ENCODE measurements around the gene KCNQ1OT1. TPM values are rescaled to one million over a fixed set of nuclear protein-coding genes. Genes with fewer than 3 reads are reported as not detected.

Gene KCNQ1OT1
- total RNA-seq, 4 donors from 2014 or later, result 1.8 to 6.8 (median 3.9) TPM

DNA sequence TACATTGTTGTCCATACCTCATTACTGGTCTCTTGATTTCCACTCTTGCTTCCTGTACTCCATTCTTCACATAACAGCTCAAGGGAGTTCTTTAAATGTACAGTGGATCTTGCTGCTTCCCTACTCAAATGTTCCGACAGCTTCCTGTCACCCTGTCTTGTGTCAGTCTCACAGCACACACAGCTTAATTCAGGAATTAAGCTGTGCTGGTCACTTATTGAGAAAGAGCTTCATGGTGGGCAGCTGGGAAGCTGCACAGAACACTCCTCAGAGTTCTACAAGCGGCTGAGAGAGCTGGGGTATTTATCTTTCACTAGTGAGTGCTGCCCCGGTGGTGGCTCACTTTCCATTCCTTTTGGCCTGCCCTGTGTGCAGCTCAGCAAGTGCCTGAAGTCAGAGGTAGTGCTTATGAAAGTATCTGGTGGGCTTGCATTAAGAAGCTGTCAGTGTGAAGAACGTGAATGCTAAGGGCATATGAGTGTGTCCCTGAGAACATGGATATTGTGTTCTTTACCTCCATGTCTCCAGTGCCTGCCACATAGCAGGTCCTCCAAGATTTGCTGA, 48.7 kb downstream of the KCNQ1OT1 start:
- TF ChIP-seq CTCF (IDR thresholded peaks at IDR 0.05; ENCODE audit: low read depth), result no peak

DNA sequence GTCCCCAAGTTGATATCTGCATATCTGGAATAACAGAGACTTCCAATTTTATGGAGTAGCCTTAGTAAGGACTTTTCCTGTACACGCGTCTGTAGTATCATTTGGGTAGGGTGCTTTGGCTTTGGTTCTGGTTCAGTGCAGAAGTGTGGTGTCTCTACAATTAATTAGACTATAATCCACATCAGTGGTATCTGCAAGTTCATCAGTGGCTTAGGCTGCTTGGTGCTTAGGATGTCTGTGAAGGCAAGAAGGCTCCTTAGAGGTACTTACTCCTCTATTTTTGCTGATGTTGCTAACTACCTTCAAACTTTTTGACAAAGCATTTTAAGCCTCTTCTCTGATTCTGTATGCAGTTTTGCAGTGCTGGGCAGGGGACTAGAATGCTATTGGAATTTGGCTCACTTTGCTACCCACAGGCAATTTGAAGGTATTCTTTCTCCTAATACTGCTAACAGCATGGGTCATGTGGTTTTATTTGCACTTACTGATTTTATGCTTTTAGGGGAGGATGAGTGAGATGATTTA, 49.4 kb downstream of the KCNQ1OT1 start:
- TF ChIP-seq CTCF (IDR thresholded peaks at IDR 0.05; ENCODE audit: low read depth), result no peak

- TF ChIP-seq CTCF (IDR thresholded peaks at IDR 0.05; ENCODE audit: low read depth), result no peak
Measured at GRCh38 chr11:2649848-2650247, 49.9 kb downstream of the KCNQ1OT1 start.

DNA sequence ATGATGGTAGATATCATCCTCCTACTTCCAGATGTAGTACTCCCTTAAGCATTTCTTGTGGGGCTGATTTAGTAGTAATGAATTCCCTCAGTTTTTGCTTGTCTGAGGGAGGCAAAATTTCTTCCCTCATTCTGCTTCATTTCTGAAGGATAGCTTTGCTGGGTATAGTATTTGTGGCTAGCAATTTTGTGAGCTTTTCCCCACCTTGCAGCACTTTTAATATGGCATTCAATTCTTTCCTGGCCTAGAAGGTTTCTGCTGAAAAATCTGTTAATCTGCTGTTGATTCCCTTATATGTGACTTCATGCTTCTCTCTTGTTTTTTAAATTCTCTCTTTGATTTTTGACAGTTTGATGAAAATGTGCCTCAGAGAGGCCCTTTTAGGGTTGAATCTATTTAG, 50.4 kb downstream of the KCNQ1OT1 start:
- no peak for TF ChIP-seq CTCF (IDR thresholded peaks at IDR 0.05; ENCODE audit: low read depth)

DNA sequence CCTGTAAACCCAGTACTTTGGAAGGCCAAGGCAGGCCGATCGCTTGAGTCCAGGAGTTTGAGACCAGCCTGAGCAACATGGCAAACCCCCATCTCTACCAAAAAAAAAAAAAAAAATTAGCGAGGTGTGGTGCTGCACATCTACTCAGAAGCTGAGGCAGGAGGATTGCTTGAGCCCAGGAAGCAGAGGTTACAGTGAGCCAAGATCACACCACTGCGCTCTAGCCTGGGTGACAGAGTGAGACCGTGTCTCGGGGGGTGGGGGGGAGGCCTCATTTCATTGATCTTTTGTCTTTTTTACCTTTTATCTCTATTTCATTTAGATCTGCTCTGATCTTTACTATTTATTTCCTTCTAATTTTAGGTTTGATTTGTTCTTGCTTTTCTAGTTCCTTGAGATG, 51.8 kb downstream of the KCNQ1OT1 start:
- TF ChIP-seq CTCF (IDR thresholded peaks at IDR 0.05; ENCODE audit: low read depth), result no peak

DNA sequence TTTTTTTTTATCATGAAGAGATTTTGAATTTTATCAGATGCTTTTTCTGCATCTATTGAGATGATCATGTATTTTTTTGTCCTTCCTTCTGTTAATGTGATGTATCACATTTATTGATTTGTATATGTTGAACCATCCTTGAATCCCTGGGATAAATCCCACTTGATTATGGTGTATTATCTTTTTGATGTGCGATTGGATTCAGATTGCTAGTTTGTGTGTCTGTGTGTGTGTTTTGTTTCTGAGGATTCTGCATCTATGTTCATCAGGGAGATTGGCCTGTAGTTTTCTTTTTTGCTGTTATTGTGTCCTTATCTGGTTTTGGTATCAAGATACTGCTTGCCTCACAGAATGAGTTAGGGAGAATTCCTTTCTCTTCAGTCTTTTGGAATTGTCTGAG, 52.6 kb downstream of the KCNQ1OT1 start:
- no peak for TF ChIP-seq CTCF (IDR thresholded peaks at IDR 0.05; ENCODE audit: low read depth)

GRCh38 chr11:2645779-2646118, 54.0 kb downstream of the KCNQ1OT1 start:
- TF ChIP-seq CTCF (IDR thresholded peaks at IDR 0.05; ENCODE audit: low read depth), result no peak
